Fibroblast of pulmonary artery (primary cell): ENCODE measurements around the gene EYA2.

Experiments used
- DNase-seq: peaks from one replicate; pipeline ENCODE4 v3.0.0-alpha.2; 2010; ENCODE audit warnings: low read depth
- H3K4me3 ChIP-seq: replicated peaks from 2 replicates; pipeline ENCODE4 v1.5.1; 2011; ENCODE audit warnings: low read depth, mild to moderate bottlenecking, control low read depth, low read length, moderate library complexity
- CTCF ChIP-seq: IDR thresholded peaks from 2 replicates; pipeline ENCODE4 v1.5.1; 2011; ENCODE audit warnings: mild to moderate bottlenecking, control low read depth, low read length, inconsistent platforms; ENCODE audit errors: missing control alignments

EYA2 gene

GRCh38 chr20:46962452-46963195 lies 68.0 kb downstream of the EYA2 start:
- H3K4me3 ChIP-seq = no peak overlapping the region
- DNase-seq = no peak
- no peak for TF ChIP-seq CTCF

- H3K4me3 ChIP-seq = no peak overlapping the region
- no peak for TF ChIP-seq CTCF
- no peak for DNase-seq
These were observed 68.5 kb downstream of the EYA2 start for GRCh38 chr20:46963196-46963529.

- H3K4me3 ChIP-seq = no peak overlapping the region
- TF ChIP-seq CTCF = no peak
- DNase-seq = no peak
These were observed 69.3 kb downstream of the EYA2 start for GRCh38 chr20:46963758-46964617.

- DNase-seq = no peak
- no peak for TF ChIP-seq CTCF
- no peak overlapping the region for H3K4me3 ChIP-seq
These were observed 70.2 kb downstream of the EYA2 start for GRCh38 chr20:46964618-46965455.

GRCh38 chr20:46965477-46965876 lies 70.8 kb downstream of the EYA2 start:
- no peak for DNase-seq
- H3K4me3 ChIP-seq = no peak overlapping the region
- no peak for TF ChIP-seq CTCF

GRCh38 chr20:46967646-46968045 lies 73.0 kb downstream of the EYA2 start:
- no peak for TF ChIP-seq CTCF
- no peak for DNase-seq
- no peak overlapping the region for H3K4me3 ChIP-seq
